Measurements from ENCODE around the gene SCN1A.

DNA sequence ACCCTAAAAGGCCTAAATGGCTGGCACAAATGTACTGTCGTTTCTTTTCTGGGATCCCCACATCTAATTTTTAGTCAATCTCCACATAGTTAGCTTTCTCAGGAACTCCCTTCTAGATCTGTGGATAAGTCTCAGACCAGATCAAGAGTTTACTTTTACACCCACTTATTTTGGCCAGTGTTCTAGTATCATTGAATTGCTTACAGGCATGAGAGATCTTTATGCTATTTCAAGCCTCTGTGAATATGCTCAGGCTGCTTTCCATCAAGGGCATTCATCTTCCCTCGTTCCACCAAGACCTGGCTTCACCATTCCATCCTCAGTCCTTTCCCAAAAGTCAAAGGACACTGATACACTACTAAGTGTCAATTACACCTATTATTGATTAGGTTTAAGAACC lies 27.8 kb upstream of the SCN1A start:
- TF ChIP-seq CTCF (IDR thresholded peaks at IDR 0.05 in 8 of 11, conservative IDR thresholded peaks at IDR 0.05 in 3 of 11), result no peak
- TF ChIP-seq POLR2A (IDR thresholded peaks at IDR 0.05), result no peak

Data from spleen (tissue), 7 donors.